Measurements from ENCODE around the gene ZNF831. TPM values are rescaled to one million over a fixed set of nuclear protein-coding genes. Genes with fewer than 3 reads are reported as not detected.

The ZNF831 gene
- 0.28 TPM for total RNA-seq

DNA sequence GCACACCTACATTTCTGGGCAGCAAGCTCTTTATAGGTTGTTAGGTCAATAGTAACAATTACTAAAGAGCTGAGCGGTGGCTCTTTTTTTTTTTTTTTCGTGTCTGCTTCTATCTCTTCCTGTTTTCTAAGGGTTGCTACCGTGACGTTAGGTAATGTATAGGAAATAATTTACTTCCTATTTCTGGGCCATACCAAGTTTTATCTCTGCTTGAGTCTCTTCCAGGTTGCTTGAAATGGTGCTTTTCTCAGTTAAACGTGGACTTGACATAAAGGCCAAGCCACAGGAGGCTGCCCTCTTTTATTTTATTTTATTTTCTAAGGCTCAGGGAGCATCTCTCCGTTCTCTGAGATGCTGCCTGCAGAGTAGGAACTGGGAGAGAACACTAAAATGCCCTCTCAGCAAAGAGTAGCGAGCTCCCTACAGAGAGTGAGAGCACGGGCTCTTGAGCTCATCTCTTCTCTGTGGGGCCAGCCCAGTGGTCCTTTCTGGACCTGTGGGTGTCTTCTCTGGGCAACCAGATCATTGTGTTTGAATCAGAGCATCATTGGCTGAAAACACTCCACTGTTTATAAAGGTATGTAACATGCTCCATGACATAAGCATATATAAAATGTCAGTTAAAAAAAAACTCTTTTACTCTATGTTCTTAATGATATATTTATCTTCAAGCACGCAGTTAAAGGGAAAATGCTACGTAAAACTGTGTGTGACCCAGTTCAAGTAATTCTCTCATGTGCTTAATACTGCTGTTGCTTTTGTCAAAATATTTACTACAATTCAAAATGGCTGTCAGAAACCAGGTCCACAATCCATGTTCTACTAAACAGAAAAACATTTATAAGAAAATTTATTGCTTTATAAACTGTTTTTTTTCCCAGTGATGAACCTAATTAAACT, at the start of gene ZNF831:
Gene ZNF831 (plus strand): TSS at position 191 of the 900 bp plus-strand sequence. CDS start 27,199 bp downstream, outside the sequence.
- ATAC-seq, result no peak

DNA sequence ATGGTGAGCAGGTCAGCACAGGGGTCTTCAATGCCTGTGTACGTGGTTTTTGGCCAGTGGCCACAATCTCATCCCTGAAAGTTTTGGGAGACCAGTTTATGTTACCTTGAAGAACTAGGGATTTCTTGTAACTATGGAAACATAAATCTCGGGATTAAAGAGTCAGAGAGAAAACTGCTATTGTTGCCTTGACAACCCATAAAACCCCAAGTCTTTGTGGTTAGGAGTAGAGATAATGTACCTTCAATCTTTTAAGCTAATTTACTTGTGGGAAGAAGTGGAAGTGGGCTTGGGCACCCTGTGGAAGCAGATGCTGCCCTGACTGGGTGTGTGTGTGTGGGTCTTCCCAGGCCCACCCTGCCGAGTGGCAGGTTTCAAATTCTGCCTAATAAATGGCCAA, 46.1 kb upstream of the ZNF831 start:
- ATAC-seq, result no peak

DNA sequence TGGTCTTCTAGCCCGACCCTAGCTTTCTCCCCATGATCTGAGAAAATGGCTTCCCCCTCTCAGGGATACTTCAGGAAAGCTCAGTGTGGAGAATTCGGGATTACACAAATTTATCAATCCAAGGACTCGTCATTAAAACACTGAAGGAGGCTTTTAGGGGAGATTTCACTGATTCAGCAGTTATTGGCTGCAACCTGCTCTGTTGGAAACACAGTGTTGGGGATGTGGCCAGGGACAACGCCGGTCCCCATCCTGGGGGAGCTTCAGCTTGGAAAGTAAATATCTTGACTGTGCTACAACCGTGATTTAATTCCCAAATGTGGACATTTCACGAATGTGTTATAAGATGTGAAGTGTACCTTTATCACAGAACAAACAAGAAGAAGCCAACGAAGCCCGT, 44.8 kb upstream of the ZNF831 start:
- ATAC-seq, result no peak

DNA sequence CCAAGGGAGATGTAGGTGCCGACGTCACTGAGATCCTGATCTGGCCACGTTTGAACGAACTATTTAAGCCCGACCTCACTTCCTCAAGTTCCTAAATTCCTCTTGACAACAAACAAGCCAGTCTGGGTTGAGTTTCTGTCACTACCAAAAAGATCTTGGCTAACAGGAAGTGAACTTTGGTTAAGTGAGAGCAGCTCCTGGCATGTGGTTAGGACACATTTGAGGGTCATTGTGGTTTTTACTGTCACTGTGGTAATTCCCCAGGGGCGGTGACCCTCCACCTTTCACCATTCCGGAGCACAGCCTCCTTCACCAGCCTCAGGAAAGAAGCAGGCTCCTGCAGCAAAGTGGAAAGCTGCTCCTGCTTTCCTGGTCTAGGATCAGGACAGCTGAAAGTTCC, 43.1 kb upstream of the ZNF831 start:
- no peak for ATAC-seq

DNA sequence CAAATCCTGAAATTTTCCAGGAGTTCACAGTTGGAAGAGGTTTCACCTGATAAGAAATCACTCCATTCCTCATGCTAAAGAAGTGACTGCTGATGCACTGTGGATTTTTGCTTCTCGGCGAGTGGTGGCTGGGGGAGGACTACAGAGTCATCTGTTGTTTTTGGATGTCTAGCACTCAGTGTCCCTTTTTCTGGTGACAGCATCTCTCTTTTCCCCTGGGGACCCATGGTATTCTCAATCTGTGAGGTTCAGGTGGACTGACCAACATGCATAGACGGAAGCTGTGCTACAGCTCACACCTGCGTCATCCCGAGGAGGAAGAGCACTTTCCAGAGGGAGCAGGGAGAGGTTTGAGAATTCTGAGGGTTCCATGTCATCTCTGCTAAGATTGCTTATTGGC, 42.7 kb upstream of the ZNF831 start:
- no peak for ATAC-seq

DNA sequence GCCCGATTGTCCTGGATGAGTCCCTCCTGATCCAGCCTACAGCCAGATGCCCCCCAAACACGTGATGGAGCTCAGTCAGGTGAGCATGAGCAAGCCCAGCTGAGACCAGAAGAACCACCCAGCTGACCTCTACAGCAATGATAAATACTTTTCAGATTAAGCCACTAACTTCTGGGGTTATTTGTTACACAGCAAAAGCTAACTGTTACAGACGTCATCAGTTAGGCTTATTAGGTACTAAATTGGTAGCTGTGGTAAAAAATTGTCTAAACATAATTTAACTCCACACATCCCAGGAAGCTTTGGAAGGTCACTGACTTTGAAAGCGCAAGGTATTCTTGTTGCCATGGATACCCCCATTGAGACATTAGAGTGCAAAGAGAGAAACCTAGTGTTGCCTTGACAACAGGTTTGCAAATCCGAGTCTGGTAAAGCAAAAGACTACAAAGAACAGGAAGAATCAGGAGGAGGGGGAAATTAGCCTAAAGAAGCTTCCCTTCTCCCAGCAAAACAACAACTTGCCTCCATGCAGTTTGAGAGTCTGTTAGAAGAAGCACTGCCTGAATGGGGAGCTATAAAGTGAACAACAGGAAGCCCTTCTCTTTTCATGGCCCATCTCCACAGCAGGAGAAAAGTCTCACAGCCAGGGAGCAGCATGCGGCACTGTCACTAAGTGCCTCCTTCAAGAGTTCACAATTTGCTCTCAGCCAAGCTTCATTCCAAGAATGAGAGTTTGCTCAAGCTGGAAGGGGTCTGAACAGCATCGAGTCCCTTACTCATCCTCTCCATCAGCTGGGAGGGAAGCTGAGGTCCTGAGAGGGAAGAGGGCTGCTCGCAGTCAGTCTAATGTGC, 41.7 kb upstream of the ZNF831 start:
- no peak for ATAC-seq

DNA sequence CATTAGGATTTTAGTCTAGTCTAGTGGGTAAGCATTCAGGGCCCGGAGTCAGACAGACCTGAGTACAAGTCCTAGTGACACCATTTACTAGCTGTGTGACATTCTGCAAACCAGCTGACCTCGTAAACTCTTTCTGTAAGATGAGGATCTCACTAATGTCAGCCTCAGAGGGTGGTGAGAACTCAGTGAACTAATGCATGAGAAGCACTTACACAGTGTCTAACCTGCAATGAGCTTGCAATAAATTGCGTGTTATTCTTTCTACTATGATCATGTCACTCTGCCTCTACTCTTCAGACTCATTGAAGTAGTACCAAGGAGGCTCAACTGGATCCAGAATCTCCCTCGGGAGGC, 41.1 kb upstream of the ZNF831 start:
- no peak for ATAC-seq

DNA sequence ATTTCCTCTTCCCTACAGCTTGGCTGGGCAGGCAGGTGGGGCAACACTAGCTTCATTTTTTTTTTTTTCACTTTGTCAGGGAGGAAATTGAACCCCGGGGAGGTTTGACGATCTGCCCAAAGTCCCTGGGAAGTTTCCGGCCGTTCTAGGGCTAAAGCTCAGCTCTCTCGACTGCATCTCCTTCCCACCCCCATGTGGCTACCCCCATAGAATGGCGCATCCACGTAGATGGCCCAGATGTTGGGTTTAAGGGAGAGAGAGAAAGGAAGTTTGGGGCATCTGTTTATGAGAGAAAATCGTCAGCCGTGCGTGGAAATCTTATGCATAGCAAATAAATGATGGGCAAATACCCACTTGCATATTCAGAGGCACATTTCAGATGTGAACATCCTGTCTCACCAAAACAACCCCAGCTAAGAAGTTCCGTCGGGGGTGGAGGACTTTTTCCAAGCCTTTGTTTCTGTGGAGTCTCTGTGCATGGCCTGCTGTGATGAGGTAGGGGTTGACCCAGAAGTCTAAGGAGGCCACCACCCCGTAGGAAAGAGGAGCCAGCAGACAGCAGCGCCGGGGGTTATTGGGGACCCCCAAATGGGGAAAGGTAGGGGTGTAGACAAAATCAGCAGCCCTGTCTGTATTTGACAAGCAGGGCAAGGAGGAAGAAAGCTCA, 40.5 kb upstream of the ZNF831 start:
- ATAC-seq, result peak; percentile 40

DNA sequence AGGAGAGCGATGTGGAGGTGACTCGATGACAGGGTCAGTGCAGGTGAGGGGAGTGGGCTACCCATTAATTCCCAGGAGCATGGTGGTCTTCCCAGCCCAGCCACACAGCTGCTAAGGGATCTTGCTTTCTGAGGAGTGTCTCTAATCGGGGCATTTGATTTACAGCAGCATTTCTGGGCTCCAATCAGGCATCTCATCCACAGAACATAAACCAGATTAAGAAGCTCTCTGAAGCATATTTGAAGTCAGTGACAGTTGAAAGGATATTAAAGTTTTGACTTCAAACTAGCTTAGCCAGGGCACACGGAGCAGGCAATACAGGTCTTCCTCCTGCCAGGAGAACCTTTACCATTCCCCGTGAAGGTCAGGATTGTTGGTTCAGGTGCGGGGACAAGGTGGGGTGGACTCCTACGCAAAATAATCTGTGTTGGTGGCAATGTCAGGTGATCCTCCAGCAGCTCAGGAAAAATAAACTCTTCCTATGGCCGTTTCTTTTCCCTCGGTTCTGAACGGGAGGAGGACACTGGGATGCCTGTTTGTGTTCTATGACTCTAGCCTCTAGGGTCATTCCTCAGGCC, 39.9 kb upstream of the ZNF831 start:
- no peak for ATAC-seq

DNA sequence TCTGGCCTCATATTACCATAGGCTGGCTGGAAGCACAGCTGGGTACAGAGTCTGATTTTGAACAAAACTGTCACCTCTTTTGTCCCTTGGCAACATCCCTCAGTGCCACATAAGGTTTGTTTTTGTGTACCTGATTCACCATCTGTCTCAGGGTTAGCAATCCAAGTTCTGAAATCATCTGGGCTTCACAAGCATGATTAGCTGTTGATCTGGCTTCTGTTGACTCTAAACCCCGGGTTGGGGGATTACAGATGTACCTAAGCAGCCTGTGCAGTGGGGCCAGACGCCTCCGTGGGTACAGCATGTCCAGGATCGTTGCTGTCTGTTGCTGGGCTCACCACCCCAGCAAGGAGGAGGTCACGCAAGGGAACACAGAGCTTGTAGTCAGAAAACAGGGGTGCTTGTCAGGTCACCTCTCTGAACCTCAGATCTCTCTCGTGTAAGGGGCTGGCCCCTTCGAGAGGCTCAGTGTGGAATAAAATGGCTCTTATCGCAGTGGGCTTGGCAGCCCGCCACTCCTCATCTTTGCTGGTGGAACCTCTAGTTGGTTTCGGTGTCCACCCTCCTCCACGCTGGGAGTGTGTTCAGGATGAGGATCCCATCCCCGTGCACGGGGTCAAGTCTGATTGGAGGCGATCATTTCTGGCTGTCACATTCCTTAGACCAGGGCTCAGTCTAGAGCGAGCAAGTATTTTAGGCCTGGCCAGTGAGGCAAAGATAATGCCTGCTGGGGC, 39.2 kb upstream of the ZNF831 start:
- ATAC-seq, result no peak

DNA sequence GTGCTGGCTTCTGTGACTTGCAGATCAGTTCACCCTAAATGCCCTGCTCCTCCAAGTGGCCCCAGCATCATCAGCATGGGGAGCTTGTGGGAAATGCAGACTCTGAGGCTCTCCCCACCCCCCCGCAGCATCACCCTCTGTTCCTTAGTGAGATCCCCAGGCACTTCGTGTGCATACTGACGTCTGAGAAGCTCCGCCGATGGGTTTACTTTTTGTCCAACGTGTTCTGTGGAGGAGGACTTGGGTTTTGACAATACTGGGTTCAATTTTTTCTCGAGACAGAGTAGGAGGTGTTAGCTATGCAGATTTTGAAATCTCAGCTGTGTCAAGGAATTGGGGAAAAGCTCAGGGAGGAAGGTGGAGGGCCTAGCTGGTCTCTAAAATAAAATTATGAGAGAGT, 38.3 kb upstream of the ZNF831 start:
- ATAC-seq, result no peak

DNA sequence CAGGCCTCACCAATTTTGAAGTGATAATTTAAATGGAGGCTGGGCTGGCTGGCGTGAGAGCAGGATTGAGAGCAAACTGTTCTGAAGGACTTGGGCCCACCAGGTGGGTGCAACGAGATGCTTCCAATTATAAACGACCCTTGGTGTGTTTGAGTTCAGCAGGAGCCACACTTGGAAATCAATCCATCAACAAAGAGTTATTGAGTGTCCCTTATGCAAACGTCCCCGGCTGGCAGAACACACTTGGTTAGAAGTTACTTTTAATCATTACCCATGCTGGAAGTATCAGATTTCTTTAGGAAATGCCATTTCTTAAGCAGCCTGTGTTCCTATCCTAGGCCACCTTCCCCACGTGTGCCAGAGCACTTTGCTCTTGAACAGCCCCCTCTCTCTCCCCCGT, 37.8 kb upstream of the ZNF831 start:
- no peak for ATAC-seq

DNA sequence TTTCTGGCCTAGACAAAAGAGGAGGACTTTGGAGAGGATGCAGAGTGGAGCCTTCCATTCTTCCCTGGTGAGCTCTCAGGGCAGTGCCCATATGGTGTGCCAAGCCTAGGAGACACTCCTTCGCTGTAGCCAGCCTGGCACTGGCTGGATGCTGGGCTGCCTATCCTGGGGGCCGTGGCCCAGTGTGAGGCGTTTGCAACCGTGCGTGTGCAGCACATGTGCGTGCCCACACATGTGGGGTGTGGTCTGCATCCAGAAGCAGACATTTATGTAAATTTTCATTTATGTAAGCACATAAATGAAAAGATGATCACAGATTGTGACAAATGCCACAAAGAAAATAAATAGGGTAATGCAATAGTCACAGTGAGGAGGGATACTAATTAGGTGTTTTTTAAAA, 35.8 kb upstream of the ZNF831 start:
- ATAC-seq, result no peak

DNA sequence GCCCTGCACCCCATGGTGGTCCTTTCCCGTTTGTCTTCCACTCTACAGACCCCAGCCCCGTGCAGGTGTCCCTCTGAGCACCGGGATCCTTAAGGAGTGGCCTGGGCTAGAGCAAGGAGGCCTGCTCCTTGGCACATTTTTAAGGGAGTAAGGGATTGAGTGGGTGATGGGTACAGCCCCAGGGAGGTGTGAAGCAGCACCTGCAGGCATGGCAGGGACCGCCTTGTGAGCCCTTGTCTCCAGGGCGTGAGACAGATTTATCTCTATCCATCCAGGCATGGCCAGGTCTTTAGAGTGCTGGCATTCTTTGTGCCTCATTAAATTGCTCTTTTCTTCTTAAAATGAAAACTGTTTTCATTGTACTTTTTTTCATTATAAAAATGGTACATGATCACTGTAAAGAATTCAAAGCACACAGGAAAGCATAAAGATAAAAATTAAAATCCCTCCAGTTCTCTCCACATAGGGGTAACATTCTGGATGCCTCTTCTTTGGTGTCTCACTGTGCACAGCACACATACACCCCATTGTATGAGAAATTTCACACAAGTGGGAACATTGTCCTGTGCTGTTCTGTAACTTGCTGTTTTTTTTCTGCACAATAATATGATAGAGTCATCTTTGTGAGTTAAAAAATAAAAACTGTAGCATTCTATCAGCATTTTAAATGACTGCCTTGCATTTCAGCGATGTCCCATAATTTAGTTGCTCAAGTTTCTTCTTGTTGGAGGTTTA, 31.9 kb upstream of the ZNF831 start:
- ATAC-seq, result no peak

DNA sequence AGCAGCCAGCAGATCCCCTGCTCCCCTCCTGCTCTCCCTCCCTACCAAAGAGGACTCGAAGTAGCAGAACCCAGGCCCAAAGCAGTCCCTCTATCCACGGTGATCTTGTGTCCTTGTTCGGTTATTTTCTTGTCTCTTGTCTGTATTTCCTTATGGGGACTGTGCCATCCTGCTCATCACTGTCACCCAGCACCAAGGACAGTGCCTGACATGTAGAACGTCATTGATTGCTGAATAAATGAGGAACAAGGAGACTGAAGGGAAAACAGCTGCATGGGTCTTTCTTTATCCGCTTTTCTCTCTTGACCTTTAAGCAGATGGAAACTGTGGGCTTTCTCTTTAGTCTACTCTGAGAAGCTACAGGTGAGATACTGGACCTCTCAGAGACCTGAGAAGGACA, 29.4 kb upstream of the ZNF831 start:
- ATAC-seq, result no peak

DNA sequence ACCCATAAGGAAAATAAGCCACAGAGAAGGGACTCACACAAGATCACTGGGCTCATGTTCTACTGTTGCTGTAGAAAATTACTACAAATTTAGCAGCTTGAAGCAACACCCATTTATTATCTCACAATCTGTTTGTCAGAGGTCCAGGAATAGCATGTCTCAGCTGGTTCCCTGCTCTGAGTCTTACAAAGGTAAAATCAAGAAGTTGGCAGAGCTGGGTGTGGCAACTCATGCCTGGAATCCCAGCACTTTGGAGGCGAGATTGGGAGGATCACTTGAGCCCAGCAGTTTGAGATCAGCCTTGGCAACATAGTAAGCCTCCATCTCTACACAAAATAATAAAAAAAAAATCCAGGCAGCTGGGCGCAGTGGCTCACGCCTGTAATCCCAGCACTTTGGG, 28.5 kb upstream of the ZNF831 start:
- peak; percentile 77 for ATAC-seq

DNA sequence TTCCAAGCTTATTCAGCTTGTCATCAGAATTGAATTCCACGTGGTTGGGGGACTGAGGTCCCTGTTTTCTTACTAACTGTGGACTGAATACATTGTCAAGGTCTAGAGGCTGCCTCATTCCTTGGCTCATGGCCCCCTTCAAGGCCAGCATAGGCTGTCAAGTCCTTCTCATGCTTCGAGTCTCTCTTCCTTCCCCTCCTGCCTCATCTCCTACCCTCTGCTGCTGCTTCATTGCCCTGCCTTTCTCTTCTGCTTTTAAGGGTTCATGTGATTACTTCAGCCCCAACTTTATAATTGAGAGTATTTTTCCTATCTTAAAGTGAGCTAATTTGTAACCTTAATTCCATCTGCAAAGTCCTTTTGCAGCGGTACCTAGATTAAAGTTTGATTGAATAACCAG, 27.6 kb upstream of the ZNF831 start:
- no peak for ATAC-seq

DNA sequence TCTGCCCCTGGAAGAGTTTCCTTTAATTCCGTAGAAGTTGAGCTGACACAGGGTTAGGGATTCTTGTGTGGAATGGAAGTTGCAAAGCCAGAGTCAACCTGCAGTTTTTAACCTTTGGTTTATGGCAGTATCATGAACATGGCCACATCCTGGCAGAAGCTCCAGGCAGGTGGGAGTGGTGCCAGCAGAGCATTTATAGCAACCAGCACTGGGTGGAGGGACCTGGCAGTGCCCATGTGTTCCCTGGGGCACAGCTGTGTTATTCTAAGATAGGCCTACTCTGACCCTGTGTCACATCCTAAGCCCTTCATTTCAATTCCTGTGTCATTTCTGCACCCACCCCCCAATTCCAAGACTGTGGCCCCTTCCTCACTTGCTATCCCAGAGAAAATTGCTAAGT, 26.1 kb upstream of the ZNF831 start:
- no peak for ATAC-seq

DNA sequence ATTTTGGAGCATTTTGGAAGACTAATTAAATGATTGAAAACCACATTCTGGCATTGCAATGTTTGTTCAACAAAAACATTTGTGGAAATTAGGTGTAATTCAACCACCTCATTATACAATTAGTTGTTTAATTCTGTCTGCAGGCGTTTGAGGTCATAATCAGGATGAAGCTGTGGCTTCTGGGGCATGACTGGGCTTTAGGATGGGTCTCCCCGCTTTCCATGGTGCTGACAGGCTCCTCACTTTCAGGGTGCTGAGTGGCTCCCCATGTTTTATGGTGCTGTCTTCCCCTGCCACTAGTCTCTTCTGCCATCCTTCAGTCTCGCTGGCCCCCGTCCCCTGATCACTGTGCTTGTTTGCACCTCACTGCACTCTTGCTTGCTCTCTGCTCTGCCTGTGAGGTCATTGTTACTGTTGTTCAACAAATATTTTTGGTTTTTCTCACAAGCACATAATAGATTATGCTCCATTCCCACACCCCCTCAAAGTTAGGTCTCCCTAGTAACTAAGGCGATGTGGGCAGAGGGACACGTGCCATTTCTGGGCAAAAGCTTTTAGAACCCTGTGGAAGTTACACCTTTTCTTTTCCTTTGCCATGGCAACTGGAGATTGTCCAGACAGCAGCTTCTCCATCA, 25.4 kb upstream of the ZNF831 start:
- ATAC-seq, result no peak

DNA sequence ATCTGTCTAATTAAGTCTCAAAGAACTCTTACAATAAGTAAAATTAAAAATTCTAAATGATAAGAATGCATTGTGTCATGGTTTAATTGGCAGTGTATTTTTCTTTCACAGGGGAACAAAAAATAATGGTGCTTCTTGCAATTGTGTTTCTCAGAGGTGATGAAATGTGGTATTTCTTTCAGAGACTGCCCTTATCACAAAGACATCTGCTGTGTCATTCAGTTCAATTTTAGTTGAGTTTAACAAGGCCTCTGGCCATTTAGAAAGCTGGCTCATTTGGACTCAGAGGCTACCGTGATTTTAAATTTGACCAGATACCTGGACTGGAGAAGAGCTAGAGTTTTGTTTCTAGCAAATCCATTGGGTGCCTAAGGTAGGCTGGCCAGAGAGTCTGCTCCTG, 23.6 kb upstream of the ZNF831 start:
- no peak for ATAC-seq
